Upper lobe of left lung (tissue), 6 donors: Measurements from ENCODE around the gene MAP3K9. TPM values are rescaled to one million over a fixed set of nuclear protein-coding genes. Genes with fewer than 3 reads are reported as not detected.
"Not testable (repeated sequence)": the region's sequence is repeated elsewhere in the genome, so short reads cannot be mapped to it uniquely, and the experiment has no call there.

ENCODE experiments used
- ATAC-seq, 2 donors: fragments of 200-7000 bp; cut with Tn5 transposase; one replicate each; pipeline ENCODE4 v1.9.1; 2022; ENCODE audit warnings: mild to moderate bottlenecking in 2 of 2, moderate library complexity in 2 of 2; ENCODE audit not compliant: low FRiP score in 2 of 2
- DNase-seq, 2 donors: peaks; one replicate each; pipeline ENCODE4 v3.0.0-alpha.2; 2019 to 2020
- H3K27ac ChIP-seq, 4 donors: fragments of 200-600 bp; sonication (generic); one replicate each; pipeline ENCODE4 v1.5.1; 2016 to 2019
- H3K27me3 ChIP-seq, 4 donors: fragments of 200-600 bp; sonication (generic); one replicate each; pipeline ENCODE4 v1.5.1; 2017 to 2019
- H3K36me3 ChIP-seq, 4 donors: fragments of 200-600 bp; sonication (generic); one replicate each; pipeline ENCODE4 v1.5.1; 2016 to 2019
- H3K4me1 ChIP-seq, 4 donors: fragments of 200-600 bp; sonication (generic); one replicate each; pipeline ENCODE4 v1.5.1; 2018 to 2019
- H3K4me3 ChIP-seq, 4 donors: fragments of 200-600 bp; sonication (generic); one replicate each; pipeline ENCODE4 v1.5.1; 2017 to 2019; ENCODE audit warnings: mild to moderate bottlenecking in 2 of 4, moderate library complexity in 1 of 4
- H3K9me3 ChIP-seq, 4 donors: fragments of 200-600 bp; sonication (generic); one replicate each; pipeline ENCODE4 v1.5.1; 2018 to 2019
- EP300 ChIP-seq, 4 donors: sonication (generic); formaldehyde crosslinking; IDR thresholded peaks; one replicate each; pipeline ENCODE4 v1.5.1; 2017; ENCODE audit warnings: antibody characterized with exemption in 4 of 4, control low read depth in 2 of 4
- POLR2A ChIP-seq, 4 donors: fragments of 450-650 bp; IDR thresholded peaks; one replicate each; pipeline ENCODE4 v1.5.1; 2016 to 2017; ENCODE audit warnings: antibody characterized with exemption in 4 of 4, mild to moderate bottlenecking in 2 of 4
- POLR2AphosphoS5 ChIP-seq, 2 donors: sonication (generic); formaldehyde crosslinking; IDR thresholded peaks; one replicate each; pipeline ENCODE4 v1.5.1; 2017; ENCODE audit warnings: antibody characterized with exemption in 2 of 2
- WGBS, 2 donors: methylation state at CpG; one replicate each; pipeline ENCODE4 v1.1.5; 2017 to 2018; 5-methylcytosine and 5-hydroxymethylcytosine counted together
- total RNA-seq, 6 donors: library from RNA; depleted of rRNA in 4 of 6; stranded (reverse); fragments of >200 nt in 4 of 6; gene quantifications; one replicate each; pipeline versions ENCODE4 v1.1.0 to v1.2.1, GENCODE V29; 2016 to 2021
- TF ChIP-seq, protein P1 (sequence below), 6 experiments: fragments of 450-650 bp in 4 of 6; fragments of 200-600 bp in 2 of 6; sonication (generic) in 2 of 6; IDR thresholded peaks; one replicate each; pipeline ENCODE4 v1.5.1; 2016 to 2019; ENCODE audit warnings: antibody characterized with exemption in 6 of 6
- donor health status: DM: no; HTN: no; CAD: no; lungs with moderate emphysema.
- donor health status: DM: no; HTN: yes; CAD: no; lungs with severe emphysema.

Gene MAP3K9
- total RNA-seq, 6 donors from 2014 or later, result 7.6 to 14.5 (median 11.2) TPM

DNA sequence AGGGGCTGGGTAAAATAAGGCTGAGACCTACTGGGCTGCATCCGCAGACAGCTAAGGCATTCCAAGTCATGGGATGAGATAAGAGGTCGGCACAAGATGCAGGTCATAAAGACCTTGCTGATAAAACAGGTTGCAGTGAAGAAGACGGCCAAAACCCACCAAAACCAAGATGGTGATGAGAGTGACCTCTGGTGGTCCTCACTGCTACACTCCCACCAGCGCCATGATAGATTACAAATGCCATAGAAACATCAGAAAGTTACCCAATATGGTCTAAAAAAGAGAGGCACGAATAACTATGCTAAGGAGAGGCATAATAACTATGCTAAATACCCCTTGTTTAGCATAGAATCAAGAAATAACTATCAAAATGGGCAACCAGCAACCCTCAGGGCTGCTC is 46.2 kb upstream of the MAP3K9 start:
- H3K27ac ChIP-seq, result no peak overlapping the region
- no peaks in the 10 kb centered on the region for H3K27me3 ChIP-seq
- no peaks in the 10 kb centered on the region for H3K9me3 ChIP-seq
- no peaks in the 10 kb centered on the region for H3K36me3 ChIP-seq
- no peak for TF ChIP-seq POLR2AphosphoS5 (IDR thresholded peaks at IDR 0.05)
- TF ChIP-seq, protein P1, sequence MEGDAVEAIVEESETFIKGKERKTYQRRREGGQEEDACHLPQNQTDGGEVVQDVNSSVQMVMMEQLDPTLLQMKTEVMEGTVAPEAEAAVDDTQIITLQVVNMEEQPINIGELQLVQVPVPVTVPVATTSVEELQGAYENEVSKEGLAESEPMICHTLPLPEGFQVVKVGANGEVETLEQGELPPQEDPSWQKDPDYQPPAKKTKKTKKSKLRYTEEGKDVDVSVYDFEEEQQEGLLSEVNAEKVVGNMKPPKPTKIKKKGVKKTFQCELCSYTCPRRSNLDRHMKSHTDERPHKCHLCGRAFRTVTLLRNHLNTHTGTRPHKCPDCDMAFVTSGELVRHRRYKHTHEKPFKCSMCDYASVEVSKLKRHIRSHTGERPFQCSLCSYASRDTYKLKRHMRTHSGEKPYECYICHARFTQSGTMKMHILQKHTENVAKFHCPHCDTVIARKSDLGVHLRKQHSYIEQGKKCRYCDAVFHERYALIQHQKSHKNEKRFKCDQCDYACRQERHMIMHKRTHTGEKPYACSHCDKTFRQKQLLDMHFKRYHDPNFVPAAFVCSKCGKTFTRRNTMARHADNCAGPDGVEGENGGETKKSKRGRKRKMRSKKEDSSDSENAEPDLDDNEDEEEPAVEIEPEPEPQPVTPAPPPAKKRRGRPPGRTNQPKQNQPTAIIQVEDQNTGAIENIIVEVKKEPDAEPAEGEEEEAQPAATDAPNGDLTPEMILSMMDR (IDR thresholded peaks at IDR 0.05), result no peak
- no peak for TF ChIP-seq EP300 (IDR thresholded peaks at IDR 0.05)
- ATAC-seq (no peak), DNase-seq (no peak)
- no peak overlapping the region for H3K4me3 ChIP-seq
- WGBS, 2 donors, result 80 to 82% methylated on average over 5 of the region's 5 CpGs
- H3K4me1 ChIP-seq, result no peaks in the 10 kb centered on the region

DNA sequence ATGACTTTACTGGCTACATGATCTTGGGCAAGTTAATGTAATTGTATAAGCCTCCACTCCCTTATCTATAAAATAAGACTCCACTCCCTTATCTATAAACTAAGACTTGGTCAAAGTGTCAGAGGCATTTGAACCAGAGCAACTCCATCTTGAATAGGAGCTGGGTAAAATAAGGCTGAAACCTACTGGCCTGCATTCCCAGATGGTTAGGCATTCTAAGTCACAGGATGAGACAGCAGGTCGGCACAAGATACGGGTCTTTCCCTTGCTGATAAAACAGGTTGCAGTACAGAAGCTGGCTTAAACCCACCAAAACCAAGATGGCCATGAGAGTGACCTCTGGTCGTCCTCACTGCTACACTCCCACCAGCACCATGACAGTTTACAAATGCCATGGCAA is 44.3 kb upstream of the MAP3K9 start:
- H3K9me3 ChIP-seq, H3K27ac ChIP-seq, H3K4me1 ChIP-seq, H3K36me3 ChIP-seq, DNase-seq, H3K27me3 ChIP-seq, H3K4me3 ChIP-seq, ATAC-seq: not testable (repeated sequence)
- 84 to 90% methylated on average over 3 of the region's 3 CpGs for WGBS, 2 donors

DNA sequence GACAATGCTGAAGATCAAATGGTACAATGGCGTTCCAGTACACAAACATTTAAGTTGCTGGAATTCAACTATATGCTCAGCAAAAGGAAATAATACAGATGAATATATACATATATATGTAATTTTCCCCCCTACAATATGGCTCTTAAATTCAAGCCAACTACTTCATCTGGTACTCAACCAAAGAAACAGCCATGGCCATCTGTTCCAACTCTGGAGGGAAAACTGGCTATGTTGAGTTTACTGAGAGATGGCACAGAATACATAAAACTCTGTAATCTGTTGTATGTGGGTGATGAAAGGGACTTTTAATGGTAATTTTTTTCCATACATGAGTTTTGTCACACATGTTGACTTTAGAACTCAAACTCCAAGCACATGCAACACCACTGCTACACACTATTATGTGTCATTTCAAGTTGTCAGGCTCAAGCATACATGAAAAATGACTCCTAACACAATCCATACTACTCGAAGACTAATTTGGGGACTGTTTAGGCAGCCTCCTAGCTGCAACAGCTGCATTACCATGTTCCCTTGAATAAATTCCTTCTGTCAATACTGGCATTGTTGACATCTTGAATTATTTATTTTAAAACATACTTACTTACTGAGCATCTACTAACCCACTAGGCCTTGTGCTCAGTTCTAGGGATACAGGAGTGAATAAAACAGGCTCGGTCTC is 38.2 kb upstream of the MAP3K9 start:
- no peak for TF ChIP-seq POLR2A (IDR thresholded peaks at IDR 0.05)
- TF ChIP-seq POLR2AphosphoS5 (IDR thresholded peaks at IDR 0.05), result no peak
- TF ChIP-seq EP300 (IDR thresholded peaks at IDR 0.05), result no peak
- TF ChIP-seq, protein P1 (IDR thresholded peaks at IDR 0.05), result no peak
- no peaks in the 10 kb centered on the region for H3K9me3 ChIP-seq
- no peaks in the 10 kb centered on the region for H3K27me3 ChIP-seq
- 89 to 93% methylated on average over 3 of the region's 3 CpGs for WGBS, 2 donors
- ATAC-seq, result no peak
- H3K4me3 ChIP-seq, result no peak overlapping the region
- DNase-seq, result no peak
- H3K36me3 ChIP-seq, result no peaks in the 10 kb centered on the region
- H3K27ac ChIP-seq, result no peak overlapping the region
- H3K4me1 ChIP-seq, result peaks cover 0 to 1% (median 0%) of the 10 kb centered on the region in 4 donors

DNA sequence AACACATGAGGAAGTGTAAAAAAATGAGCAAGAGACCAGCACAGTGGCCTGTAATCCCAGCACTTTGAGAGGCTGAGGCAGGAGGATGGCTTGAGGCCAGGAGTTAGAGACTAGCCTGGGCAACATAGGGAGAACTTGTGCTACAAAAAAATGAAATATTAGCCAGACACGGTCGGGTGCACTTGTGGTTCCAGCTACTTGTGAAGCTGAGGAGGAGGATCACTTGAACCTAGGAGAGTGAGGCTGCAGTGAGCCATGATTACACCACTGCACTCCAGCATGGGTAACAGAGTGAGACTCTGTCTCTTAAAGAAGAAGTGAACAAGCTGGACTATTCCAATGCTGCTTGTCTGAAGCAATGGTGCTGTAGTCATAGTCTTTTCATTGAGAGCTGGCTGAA is 36.3 kb upstream of the MAP3K9 start:
- no peaks in the 10 kb centered on the region for H3K36me3 ChIP-seq
- ATAC-seq (no peak), DNase-seq (no peak)
- no peaks in the 10 kb centered on the region for H3K27me3 ChIP-seq
- TF ChIP-seq POLR2AphosphoS5 (IDR thresholded peaks at IDR 0.05), result no peak
- H3K27ac ChIP-seq, result no peak overlapping the region
- no peak overlapping the region for H3K4me3 ChIP-seq
- no peaks in the 10 kb centered on the region for H3K9me3 ChIP-seq
- peaks cover 0 to 3% (median 0%) of the 10 kb centered on the region in 4 donors for H3K4me1 ChIP-seq
- 72 to 73% methylated on average over 2 of the region's 2 CpGs for WGBS, 2 donors

DNA sequence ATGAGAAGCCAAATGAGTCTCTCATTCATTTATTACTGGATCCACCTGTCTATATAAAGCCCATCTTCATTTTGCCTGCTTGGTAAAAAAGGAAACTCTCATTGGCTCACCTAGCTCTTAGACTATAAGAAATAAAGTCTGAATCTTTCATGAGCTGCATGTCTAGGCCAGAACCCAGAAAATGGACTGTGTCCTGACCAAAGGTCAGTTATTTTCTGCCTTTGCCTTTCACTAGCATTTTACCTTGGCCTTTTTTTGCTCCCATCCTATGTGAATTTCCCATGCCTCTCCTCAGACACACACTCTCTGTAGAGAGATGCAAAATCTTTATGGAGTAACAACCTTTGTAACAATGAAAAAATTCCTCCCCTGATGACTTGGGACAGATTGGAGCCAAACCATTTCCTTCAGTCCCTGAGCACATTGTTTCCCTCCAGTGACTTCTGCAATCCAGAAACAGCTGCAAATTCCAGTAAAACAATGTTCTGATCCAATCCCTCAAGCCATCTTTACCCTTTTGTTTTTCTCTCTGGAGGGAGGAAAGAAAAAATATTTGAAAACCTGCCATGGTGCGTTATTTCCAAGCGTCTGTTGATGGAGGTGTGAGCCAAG is 33.6 kb upstream of the MAP3K9 start:
- no peaks in the 10 kb centered on the region for H3K27me3 ChIP-seq
- WGBS, 2 donors, result 55 to 67% methylated on average over 2 of the region's 2 CpGs
- no peaks in the 10 kb centered on the region for H3K9me3 ChIP-seq
- TF ChIP-seq POLR2AphosphoS5 (IDR thresholded peaks at IDR 0.05) (no peak), POLR2A (IDR thresholded peaks at IDR 0.05) (no peak), EP300 (IDR thresholded peaks at IDR 0.05) (no peak)
- TF ChIP-seq, protein P1 (IDR thresholded peaks at IDR 0.05), result no peak
- H3K36me3 ChIP-seq, result no peaks in the 10 kb centered on the region
- no peak for DNase-seq
- H3K4me3 ChIP-seq, result no peak overlapping the region
- no peak overlapping the region for H3K27ac ChIP-seq
- peaks cover 0 to 3% (median 0%) of the 10 kb centered on the region in 4 donors for H3K4me1 ChIP-seq
- ATAC-seq, result no peak

DNA sequence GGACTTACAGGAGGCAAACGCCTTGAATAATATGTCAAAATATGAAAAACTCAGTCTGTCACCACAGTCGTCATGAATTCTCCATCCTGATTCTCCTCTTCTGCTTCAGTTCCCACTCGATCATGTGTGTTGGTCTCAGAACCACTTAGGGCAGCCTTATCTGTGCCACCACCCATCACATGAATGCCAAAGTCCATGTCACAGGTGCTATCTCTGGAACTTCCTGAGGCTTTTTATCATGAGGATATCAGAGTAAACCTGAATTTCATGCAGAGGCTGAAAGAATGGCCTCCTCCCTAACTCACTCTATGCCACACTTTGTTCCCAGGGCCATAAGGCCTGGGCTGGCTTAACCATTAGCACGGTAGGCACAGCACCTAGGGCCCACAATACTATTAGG is 28.8 kb upstream of the MAP3K9 start:
- H3K36me3 ChIP-seq, result no peaks in the 10 kb centered on the region
- no peaks in the 10 kb centered on the region for H3K9me3 ChIP-seq
- DNase-seq, result no peak
- no peak for TF ChIP-seq EP300 (IDR thresholded peaks at IDR 0.05)
- TF ChIP-seq POLR2A (IDR thresholded peaks at IDR 0.05), result no peak
- TF ChIP-seq POLR2AphosphoS5 (IDR thresholded peaks at IDR 0.05), result no peak
- TF ChIP-seq, protein P1 (IDR thresholded peaks at IDR 0.05), result no peak
- WGBS, 2 donors, result 85 to 88% methylated on average over 4 of the region's 4 CpGs
- H3K27me3 ChIP-seq, result no peaks in the 10 kb centered on the region
- H3K4me3 ChIP-seq, result no peak overlapping the region
- H3K4me1 ChIP-seq, result peaks cover 0 to 3% (median 0%) of the 10 kb centered on the region in 4 donors
- ATAC-seq, result no peak
- no peak overlapping the region for H3K27ac ChIP-seq
